ENCODE measurements around the gene TRIM17. TPM values are rescaled to one million over a fixed set of nuclear protein-coding genes. Genes with fewer than 3 reads are reported as not detected.

The TRIM17 gene
- polyA plus RNA-seq, 1 donor from 2014 or later, result 0.14 TPM

DNA sequence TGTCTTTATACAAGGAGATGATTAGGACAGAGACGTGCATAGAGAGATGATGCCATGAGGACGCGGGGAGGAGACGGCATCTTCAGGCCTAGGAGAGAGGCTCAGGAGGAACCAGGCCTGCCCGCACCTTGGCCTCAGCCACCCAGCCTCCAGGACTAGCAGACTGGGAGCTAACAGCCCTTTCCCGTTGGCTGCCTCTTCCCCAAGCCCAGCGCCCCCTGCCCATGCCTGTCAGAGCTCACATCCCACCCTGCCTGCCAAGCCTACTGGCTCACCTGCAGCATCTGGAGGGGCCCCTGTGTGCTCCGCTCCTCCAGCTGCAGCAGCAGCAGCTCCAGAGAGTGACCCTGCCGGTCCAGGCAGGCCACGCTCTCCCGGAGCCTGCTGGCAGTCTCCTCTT is 6.0 kb downstream of the TRIM17 start:
- no peak overlapping the region for H3K27ac ChIP-seq (ENCODE audit: low read length)

DNA sequence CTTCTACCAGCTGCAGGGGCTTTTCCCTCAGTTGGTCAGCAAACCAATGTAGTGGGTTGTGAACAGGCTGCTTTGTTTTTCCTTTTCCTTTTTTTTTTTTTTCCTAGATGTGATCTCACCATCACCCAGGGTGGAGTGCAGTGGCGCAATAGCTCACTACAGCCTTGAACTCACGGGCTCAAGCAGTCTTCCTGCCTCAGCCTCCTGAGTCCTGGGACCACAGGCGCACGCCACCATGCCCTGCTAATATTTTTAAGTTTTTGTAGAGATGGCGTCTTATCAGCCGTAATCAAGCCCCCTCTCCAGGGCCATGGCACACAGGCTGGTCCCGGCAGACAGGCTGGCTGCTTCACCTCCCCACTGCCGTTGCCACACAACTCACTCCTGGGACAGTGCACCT is 6.6 kb downstream of the TRIM17 start:
- Histone ChIP-seq H3K4me3 (ENCODE audit: low read length) (no peak overlapping the region), H2AFZ (ENCODE audit: low read depth, low read length) (no peak overlapping the region), H4K20me1 (ENCODE audit: insufficient read depth) (no peaks in the 10 kb centered on the region), H3K9me2 (ENCODE audit: insufficient read depth, low read length) (no peaks in the 10 kb centered on the region), H3F3A (ENCODE audit: insufficient read depth, low read length, poor library complexity, severe bottlenecking) (no peaks in the 10 kb centered on the region), H3K27me3 (ENCODE audit: insufficient read depth, low read depth, low read length) (no peaks in the 10 kb centered on the region), H3K9me3 (ENCODE audit: low read length) (no peaks in the 10 kb centered on the region), H3K4me2 (ENCODE audit: low read length) (no peak overlapping the region), H3K27ac (ENCODE audit: low read length) (no peak overlapping the region), H3K79me2 (replicated peaks; ENCODE audit: insufficient read depth, low read length) (peaks cover 16% of the 10 kb centered on the region), H3K9ac (ENCODE audit: low read length) (no peak overlapping the region), H3K36me3 (ENCODE audit: insufficient read depth, low read length) (no peaks in the 10 kb centered on the region)
- TF ChIP-seq, protein P1, sequence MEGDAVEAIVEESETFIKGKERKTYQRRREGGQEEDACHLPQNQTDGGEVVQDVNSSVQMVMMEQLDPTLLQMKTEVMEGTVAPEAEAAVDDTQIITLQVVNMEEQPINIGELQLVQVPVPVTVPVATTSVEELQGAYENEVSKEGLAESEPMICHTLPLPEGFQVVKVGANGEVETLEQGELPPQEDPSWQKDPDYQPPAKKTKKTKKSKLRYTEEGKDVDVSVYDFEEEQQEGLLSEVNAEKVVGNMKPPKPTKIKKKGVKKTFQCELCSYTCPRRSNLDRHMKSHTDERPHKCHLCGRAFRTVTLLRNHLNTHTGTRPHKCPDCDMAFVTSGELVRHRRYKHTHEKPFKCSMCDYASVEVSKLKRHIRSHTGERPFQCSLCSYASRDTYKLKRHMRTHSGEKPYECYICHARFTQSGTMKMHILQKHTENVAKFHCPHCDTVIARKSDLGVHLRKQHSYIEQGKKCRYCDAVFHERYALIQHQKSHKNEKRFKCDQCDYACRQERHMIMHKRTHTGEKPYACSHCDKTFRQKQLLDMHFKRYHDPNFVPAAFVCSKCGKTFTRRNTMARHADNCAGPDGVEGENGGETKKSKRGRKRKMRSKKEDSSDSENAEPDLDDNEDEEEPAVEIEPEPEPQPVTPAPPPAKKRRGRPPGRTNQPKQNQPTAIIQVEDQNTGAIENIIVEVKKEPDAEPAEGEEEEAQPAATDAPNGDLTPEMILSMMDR (IDR thresholded peaks at IDR 0.05; ENCODE audit: poor library complexity, severe bottlenecking), result no peak

More for the DNA sequence above, 6.0 kb downstream of the TRIM17 start:
- no peaks in the 10 kb centered on the region for H3K36me3 ChIP-seq (ENCODE audit: insufficient read depth, low read length)
- no peak overlapping the region for H3K4me2 ChIP-seq (ENCODE audit: low read length)
- H3K9ac ChIP-seq (ENCODE audit: low read length), result no peak overlapping the region
- no peak overlapping the region for H2AFZ ChIP-seq (ENCODE audit: low read depth, low read length)
- peaks cover 9% of the 10 kb centered on the region for H3K79me2 ChIP-seq (replicated peaks; ENCODE audit: insufficient read depth, low read length)
- H3K27me3 ChIP-seq (ENCODE audit: insufficient read depth, low read depth, low read length), result peaks cover under 1% of the 10 kb centered on the region
- TF ChIP-seq SMC3 (conservative IDR thresholded peaks at IDR 0.05; ENCODE audit: poor library complexity), result no peak
- TF ChIP-seq EP300 (conservative IDR thresholded peaks at IDR 0.05; ENCODE audit: poor library complexity, severe bottlenecking), result no peak
- TF ChIP-seq, protein P1 (IDR thresholded peaks at IDR 0.05; ENCODE audit: poor library complexity, severe bottlenecking), result no peak
- no peak for TF ChIP-seq RAD21 (conservative IDR thresholded peaks at IDR 0.05)
- TF ChIP-seq POLR2AphosphoS5 (IDR thresholded peaks at IDR 0.05), result no peak
- no peak for TF ChIP-seq EZH2 (IDR thresholded peaks at IDR 0.05; ENCODE audit: borderline replicate concordance, insufficient read depth, low read length, poor library complexity, severe bottlenecking)
- TF ChIP-seq, protein P2, sequence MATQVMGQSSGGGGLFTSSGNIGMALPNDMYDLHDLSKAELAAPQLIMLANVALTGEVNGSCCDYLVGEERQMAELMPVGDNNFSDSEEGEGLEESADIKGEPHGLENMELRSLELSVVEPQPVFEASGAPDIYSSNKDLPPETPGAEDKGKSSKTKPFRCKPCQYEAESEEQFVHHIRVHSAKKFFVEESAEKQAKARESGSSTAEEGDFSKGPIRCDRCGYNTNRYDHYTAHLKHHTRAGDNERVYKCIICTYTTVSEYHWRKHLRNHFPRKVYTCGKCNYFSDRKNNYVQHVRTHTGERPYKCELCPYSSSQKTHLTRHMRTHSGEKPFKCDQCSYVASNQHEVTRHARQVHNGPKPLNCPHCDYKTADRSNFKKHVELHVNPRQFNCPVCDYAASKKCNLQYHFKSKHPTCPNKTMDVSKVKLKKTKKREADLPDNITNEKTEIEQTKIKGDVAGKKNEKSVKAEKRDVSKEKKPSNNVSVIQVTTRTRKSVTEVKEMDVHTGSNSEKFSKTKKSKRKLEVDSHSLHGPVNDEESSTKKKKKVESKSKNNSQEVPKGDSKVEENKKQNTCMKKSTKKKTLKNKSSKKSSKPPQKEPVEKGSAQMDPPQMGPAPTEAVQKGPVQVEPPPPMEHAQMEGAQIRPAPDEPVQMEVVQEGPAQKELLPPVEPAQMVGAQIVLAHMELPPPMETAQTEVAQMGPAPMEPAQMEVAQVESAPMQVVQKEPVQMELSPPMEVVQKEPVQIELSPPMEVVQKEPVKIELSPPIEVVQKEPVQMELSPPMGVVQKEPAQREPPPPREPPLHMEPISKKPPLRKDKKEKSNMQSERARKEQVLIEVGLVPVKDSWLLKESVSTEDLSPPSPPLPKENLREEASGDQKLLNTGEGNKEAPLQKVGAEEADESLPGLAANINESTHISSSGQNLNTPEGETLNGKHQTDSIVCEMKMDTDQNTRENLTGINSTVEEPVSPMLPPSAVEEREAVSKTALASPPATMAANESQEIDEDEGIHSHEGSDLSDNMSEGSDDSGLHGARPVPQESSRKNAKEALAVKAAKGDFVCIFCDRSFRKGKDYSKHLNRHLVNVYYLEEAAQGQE (IDR thresholded peaks at IDR 0.05; ENCODE audit: borderline replicate concordance), result no peak
- no peak for TF ChIP-seq MXI1 (conservative IDR thresholded peaks at IDR 0.05; ENCODE audit: poor library complexity, severe bottlenecking)
- no peak for TF ChIP-seq TAF1 (IDR thresholded peaks at IDR 0.05; ENCODE audit: low read depth)
- no peak overlapping the region for H3K4me3 ChIP-seq (ENCODE audit: low read length)
- no peaks in the 10 kb centered on the region for H3F3A ChIP-seq (ENCODE audit: insufficient read depth, low read length, poor library complexity, severe bottlenecking)
- H4K20me1 ChIP-seq (ENCODE audit: insufficient read depth), result no peaks in the 10 kb centered on the region
- no peaks in the 10 kb centered on the region for H3K9me2 ChIP-seq (ENCODE audit: insufficient read depth, low read length)
- no peaks in the 10 kb centered on the region for H3K9me3 ChIP-seq (ENCODE audit: low read length)
